Fibroblast of lung (primary cell): Measurements from ENCODE around the gene HSF4.

ENCODE experiments used
- EZH2 ChIP-seq: IDR thresholded peaks from 2 replicates; pipeline ENCODE4 v1.5.1; 2012; ENCODE audit warnings: low read length, control low read depth, mild to moderate bottlenecking; ENCODE audit errors: missing control alignments
- TF ChIP-seq, protein P1 (sequence below), 2 donors: IDR thresholded peaks in 1 of 2; conservative IDR thresholded peaks in 1 of 2; 1 replicate in 1 of 2; 2 replicates in 1 of 2; pipeline ENCODE4 v1.5.1; 2011 to 2012; ENCODE audit warnings: low read length in 2 of 2, control low read depth in 1 of 2, inconsistent platforms in 1 of 2, low read depth in 1 of 2, mild to moderate bottlenecking in 1 of 2

DNA sequence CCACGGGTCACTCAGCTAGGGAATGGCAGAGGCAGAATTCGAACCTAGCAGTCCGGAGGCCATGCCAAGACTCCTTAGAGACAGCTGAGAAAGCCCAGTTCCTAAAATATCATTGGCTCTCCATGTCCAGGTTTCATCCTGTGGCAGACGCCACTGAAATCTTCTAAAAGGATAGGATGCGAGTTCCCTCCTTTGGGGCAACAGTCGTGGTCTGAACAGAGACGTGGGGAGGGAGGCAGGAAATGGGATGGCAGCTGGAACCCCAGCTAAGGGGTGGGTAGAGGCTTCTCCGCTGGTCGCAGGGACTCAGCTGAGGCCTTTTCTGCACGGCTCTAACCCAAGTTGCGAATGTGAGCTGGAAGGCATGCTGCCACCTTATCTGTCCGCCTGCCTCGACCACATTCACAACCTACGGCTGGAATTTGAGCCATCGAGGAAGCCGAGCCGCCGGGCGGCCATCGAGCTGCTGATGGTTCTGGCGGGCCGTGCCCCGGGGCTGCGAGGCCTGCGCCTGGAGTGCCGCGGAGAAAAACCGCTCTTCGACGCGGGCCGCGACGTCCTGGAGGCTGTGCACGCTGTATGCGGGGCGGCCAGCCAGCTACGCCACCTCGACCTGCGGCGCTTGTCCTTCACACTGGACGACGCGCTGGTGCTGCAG is 1.9 kb upstream of the HSF4 start:
- TF ChIP-seq, protein P1, sequence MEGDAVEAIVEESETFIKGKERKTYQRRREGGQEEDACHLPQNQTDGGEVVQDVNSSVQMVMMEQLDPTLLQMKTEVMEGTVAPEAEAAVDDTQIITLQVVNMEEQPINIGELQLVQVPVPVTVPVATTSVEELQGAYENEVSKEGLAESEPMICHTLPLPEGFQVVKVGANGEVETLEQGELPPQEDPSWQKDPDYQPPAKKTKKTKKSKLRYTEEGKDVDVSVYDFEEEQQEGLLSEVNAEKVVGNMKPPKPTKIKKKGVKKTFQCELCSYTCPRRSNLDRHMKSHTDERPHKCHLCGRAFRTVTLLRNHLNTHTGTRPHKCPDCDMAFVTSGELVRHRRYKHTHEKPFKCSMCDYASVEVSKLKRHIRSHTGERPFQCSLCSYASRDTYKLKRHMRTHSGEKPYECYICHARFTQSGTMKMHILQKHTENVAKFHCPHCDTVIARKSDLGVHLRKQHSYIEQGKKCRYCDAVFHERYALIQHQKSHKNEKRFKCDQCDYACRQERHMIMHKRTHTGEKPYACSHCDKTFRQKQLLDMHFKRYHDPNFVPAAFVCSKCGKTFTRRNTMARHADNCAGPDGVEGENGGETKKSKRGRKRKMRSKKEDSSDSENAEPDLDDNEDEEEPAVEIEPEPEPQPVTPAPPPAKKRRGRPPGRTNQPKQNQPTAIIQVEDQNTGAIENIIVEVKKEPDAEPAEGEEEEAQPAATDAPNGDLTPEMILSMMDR (conservative IDR thresholded peaks at IDR 0.05 in 1 of 2, IDR thresholded peaks at IDR 0.05 in 1 of 2; ENCODE audit: low read depth in 1 of 2, low read length in 2 of 2), result no peak
- peak; percentile 12 for TF ChIP-seq EZH2
